Activated CD8-positive, alpha-beta T cell treated with anti-CD3 and anti-CD28 coated beads for 36 hours (primary cell): ENCODE measurements around the gene MALL. TPM values are rescaled to one million over a fixed set of nuclear protein-coding genes. Genes with fewer than 3 reads are reported as not detected.
"Not testable (repeated sequence)": the region's sequence is repeated elsewhere in the genome, so short reads cannot be mapped to it uniquely, and the experiment has no call there.

Source experiments
- ATAC-seq: fragments of 200-7000 bp; cut with Tn5 transposase; one replicate; pipeline ENCODE4 v1.10.0; 2021; ENCODE audit warnings: mild to moderate bottlenecking, moderate library complexity
- CTCF ChIA-PET: fragments of 350-600 bp; sonication (Branson Sonifier 250); formaldehyde crosslinking; loops from one replicate; lab custom pipeline; 2021; ENCODE audit warnings: antibody characterized with exemption; lab: Charles Lee
- POLR2A ChIA-PET: fragments of 350-600 bp; sonication (Branson Sonifier 250); formaldehyde crosslinking; loops from one replicate; lab custom pipeline; 2021; ENCODE audit warnings: antibody characterized with exemption; lab: Charles Lee
- DNase-seq: peaks from one replicate; pipeline ENCODE4 v3.0.0-alpha.2; 2020
- H3K27ac Mint-ChIP-seq: one replicate; pipeline ENCODE4 v1.8.0; 2021; ENCODE audit warnings: mild to moderate bottlenecking, mixed read lengths
- H3K27me3 Mint-ChIP-seq: one replicate; pipeline ENCODE4 v1.8.0; 2021; ENCODE audit warnings: mixed read lengths
- H3K36me3 Mint-ChIP-seq: one replicate; pipeline ENCODE4 v1.8.0; 2021; ENCODE audit warnings: low read depth, mixed read lengths
- H3K4me1 Mint-ChIP-seq: one replicate; pipeline ENCODE4 v1.8.0; 2021; ENCODE audit warnings: low read depth, mixed read lengths
- H3K4me3 Mint-ChIP-seq: one replicate; pipeline ENCODE4 v1.8.0; 2021; ENCODE audit warnings: mild to moderate bottlenecking, moderate library complexity, mixed read lengths
- H3K9me3 Mint-ChIP-seq: one replicate; pipeline ENCODE4 v1.8.0; 2021; ENCODE audit warnings: mixed read lengths
- CTCF ChIP-seq: fragments of 200-600 bp; IDR thresholded peaks from one replicate; pipeline ENCODE4 v1.8.0; 2022; ENCODE audit warnings: antibody characterized with exemption, mild to moderate bottlenecking
- intact Hi-C: fragments of 100-400 bp; cut with micrococcal nuclease; formaldehyde crosslinking; loops from one replicate; pipeline ENCODE4 v1.10.0; 2022
- total RNA-seq, 2 experiments: library from RNA; stranded (reverse); gene quantifications; one replicate each; pipeline ENCODE4 v1.2.3, GENCODE V29; 2021

The MALL gene
- total RNA-seq, 2 experiments from 2014 or later = not detected

DNA sequence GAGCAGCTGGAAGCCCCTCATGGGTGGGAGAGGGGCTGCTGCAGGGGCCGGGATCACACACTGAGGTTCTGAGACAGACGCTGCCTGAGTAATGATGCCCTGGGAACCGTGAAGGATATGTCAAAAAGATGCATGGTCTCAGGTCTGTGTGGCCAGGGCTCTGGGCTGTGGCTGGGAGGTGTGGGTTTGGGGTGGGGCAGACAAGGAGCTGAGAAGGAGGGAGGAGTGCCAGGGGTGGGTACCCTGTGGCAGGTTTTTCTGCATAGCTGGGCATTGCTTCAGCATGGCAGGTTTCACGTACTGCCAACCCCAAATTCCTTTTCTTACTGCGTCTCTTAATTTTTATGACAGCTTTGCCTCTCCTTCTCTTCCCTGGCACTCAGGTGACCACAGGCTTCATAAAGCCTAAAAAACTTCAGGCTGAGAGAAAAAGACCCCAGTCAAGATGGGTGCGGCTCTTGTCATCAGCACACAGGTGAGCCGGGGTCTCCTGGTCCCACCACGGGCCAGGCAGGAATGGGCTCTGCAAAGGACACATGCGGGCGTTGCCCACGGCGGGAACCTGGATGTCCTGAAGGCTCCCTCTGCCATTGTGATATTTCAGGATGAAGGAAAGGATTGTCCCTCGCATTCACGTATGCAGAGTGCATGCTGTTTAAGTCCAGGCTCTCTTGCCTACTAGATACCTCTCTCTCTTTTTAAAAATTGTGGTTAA is 18.0 kb downstream of the MALL start:
- no peak for TF ChIP-seq CTCF
- H3K4me1 Mint-ChIP-seq = peaks cover 3% of the 10 kb centered on the region
- ChIA-PET CTCF (no interaction called here), POLR2A (no interaction called here)
- ATAC-seq (no peak), DNase-seq (no peak)
- H3K27ac Mint-ChIP-seq = no peak overlapping the region
- intact Hi-C loops = no loop called here
- H3K9me3 Mint-ChIP-seq = no peaks in the 10 kb centered on the region
- peaks cover 1% of the 10 kb centered on the region for H3K27me3 Mint-ChIP-seq
- no peak overlapping the region for H3K4me3 Mint-ChIP-seq
- no peaks in the 10 kb centered on the region for H3K36me3 Mint-ChIP-seq

DNA sequence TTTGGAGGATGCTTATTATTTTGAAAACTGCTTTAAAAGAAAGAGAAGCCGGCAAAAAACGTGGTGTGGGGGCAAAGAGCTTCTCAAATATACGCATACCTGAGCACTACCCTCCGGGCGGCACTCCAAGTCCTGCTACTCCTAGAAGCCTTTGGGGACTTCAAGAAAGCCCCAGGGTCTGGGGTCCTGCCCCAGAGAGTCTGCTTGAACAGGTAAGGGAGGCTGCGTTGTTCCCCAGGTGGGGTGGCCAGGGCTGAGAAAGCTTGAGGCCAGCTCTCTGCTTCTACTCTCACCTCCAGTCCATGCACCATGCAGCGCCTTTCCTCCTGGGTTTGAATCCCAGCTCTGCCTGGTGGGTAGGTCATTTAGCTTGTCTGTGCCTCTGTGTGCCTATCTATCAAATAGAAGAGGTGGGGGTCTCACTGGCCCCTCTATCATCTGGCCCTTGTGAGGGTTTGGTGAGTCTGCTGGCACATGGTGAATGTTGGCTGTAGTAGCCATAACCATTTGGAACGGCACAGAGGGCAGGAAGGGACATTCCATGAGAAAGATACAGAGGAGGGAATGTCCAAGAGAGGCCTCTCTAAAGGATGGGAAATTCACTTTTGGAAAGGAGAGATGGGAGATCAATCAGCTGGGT is 19.5 kb downstream of the MALL start:
- CTCF ChIA-PET = interaction anchor here (1.9 kb wide), 1 partner anchor 61 kb away, joined by 7 read pairs; no protein-coding TSS in a partner anchor
- DNase-seq (no peak), ATAC-seq (no peak)
- no peak for TF ChIP-seq CTCF
- H3K4me3 Mint-ChIP-seq = no peak overlapping the region
- intact Hi-C loops = no loop called here
- no peak overlapping the region for H3K27ac Mint-ChIP-seq
- peaks cover 1% of the 10 kb centered on the region for H3K27me3 Mint-ChIP-seq
- no peaks in the 10 kb centered on the region for H3K36me3 Mint-ChIP-seq
- H3K9me3 Mint-ChIP-seq = no peaks in the 10 kb centered on the region
- H3K4me1 Mint-ChIP-seq = no peaks in the 10 kb centered on the region
- POLR2A ChIA-PET = no interaction called here

- H3K9me3 Mint-ChIP-seq, DNase-seq, H3K4me3 Mint-ChIP-seq, H3K36me3 Mint-ChIP-seq, intact Hi-C loops, H3K4me1 Mint-ChIP-seq, H3K27me3 Mint-ChIP-seq, POLR2A ChIA-PET, H3K27ac Mint-ChIP-seq, ATAC-seq: not testable (repeated sequence)
- CTCF ChIA-PET = interaction anchor here (1.9 kb wide), 1 partner anchor 62 kb away, joined by 7 read pairs; no protein-coding TSS in a partner anchor
Measured at GRCh38 chr2:110094884-110095534, 20.6 kb downstream of the MALL start.

- H3K27me3 Mint-ChIP-seq, H3K9me3 Mint-ChIP-seq, H3K27ac Mint-ChIP-seq, CTCF ChIA-PET, H3K4me1 Mint-ChIP-seq, POLR2A ChIA-PET, DNase-seq, intact Hi-C loops, H3K4me3 Mint-ChIP-seq, ATAC-seq, H3K36me3 Mint-ChIP-seq: not testable (repeated sequence)
Measured at GRCh38 chr2:110093924-110094323, 21.7 kb downstream of the MALL start.

GRCh38 chr2:110090164-110090563 is 25.5 kb downstream of the MALL start:
- H3K9me3 Mint-ChIP-seq, intact Hi-C loops, POLR2A ChIA-PET, H3K27me3 Mint-ChIP-seq, H3K36me3 Mint-ChIP-seq, H3K4me3 Mint-ChIP-seq, DNase-seq, H3K27ac Mint-ChIP-seq, H3K4me1 Mint-ChIP-seq, ATAC-seq, CTCF ChIA-PET: not testable (repeated sequence)

- H3K9me3 Mint-ChIP-seq, CTCF ChIA-PET, H3K4me1 Mint-ChIP-seq, H3K4me3 Mint-ChIP-seq, intact Hi-C loops, POLR2A ChIA-PET, ATAC-seq, H3K36me3 Mint-ChIP-seq, H3K27me3 Mint-ChIP-seq, H3K27ac Mint-ChIP-seq, DNase-seq: not testable (repeated sequence)
Measured at GRCh38 chr2:110083757-110084156, 31.9 kb downstream of the MALL start.

DNA sequence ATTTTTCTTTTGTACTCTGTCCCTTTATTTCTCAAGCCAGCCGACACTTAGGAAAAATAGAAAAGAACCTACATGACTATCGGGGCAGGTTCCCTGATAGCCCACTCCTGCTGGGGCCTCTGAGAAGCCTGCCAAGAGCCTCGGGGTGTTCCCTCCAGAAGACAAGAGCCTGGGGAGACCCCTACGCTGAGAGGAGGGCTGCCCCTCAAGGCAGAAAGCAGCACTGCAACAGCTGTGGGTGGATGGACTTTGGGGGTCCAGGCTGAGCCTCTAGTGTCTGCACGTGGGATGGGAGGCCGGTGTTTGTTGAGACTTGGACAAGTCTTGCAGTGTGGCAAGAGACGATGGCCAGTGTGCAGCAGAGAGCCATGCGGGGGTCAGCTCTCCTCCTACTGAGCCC is 32.5 kb downstream of the MALL start:
- intact Hi-C loops, H3K36me3 Mint-ChIP-seq, H3K4me3 Mint-ChIP-seq, DNase-seq, H3K4me1 Mint-ChIP-seq, H3K27ac Mint-ChIP-seq, H3K27me3 Mint-ChIP-seq, CTCF ChIA-PET, POLR2A ChIA-PET, H3K9me3 Mint-ChIP-seq, ATAC-seq: not testable (repeated sequence)

DNA sequence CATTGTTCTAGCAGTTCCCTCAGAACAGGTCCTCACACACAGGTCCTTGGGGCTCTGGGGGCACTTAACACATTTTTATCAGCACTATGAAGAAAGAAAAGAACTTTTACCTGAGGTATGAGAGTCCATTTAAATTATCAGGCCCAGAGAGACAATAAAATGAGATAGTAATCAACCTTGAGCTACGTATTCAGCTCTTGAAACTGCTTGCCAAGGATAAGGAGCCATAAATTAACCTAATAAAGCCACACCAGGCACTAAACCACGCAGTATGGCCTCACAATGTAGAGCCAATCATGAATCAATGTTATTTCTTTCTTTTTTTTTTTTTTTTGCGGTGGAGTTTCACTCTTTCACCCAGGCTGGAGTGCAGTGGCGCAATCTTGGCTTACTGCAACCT is 37.5 kb downstream of the MALL start:
- CTCF ChIA-PET, intact Hi-C loops, H3K27me3 Mint-ChIP-seq, DNase-seq, H3K27ac Mint-ChIP-seq, H3K4me3 Mint-ChIP-seq, H3K4me1 Mint-ChIP-seq, H3K36me3 Mint-ChIP-seq, POLR2A ChIA-PET, ATAC-seq, H3K9me3 Mint-ChIP-seq: not testable (repeated sequence)

GRCh38 chr2:110075896-110076295 is 39.7 kb downstream of the MALL start:
- DNase-seq, H3K27ac Mint-ChIP-seq, H3K27me3 Mint-ChIP-seq, H3K36me3 Mint-ChIP-seq, H3K4me1 Mint-ChIP-seq, CTCF ChIA-PET, intact Hi-C loops, ATAC-seq, H3K9me3 Mint-ChIP-seq, POLR2A ChIA-PET, H3K4me3 Mint-ChIP-seq: not testable (repeated sequence)

DNA sequence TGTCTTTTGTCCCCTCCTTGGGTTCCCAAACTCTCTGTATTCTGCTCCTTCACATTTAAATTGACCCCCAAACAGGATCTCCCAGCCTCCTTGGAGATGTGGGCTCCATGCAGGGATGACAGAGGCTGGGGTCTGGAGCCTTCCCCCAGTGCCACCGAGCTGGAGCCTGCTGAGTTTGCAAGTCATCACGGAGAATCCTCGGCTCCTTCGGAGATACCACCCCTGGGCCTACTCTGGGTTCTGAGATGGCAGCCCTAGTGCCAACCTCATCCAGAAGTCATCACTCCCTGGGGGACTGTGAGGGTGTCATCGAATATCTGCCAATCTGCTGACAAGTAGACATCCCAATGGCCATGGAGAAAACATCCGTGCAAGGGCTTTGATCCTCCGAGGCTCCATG is 45.8 kb downstream of the MALL start:
- intact Hi-C loops, H3K4me3 Mint-ChIP-seq, H3K27me3 Mint-ChIP-seq, ATAC-seq, CTCF ChIA-PET, DNase-seq, H3K36me3 Mint-ChIP-seq, H3K4me1 Mint-ChIP-seq, H3K27ac Mint-ChIP-seq, POLR2A ChIA-PET, H3K9me3 Mint-ChIP-seq: not testable (repeated sequence)
